Measurements from ENCODE around the gene HLF. TPM values are rescaled to one million over a fixed set of nuclear protein-coding genes. Genes with fewer than 3 reads are reported as not detected.

Gene HLF
- total and polyA plus RNA-seq, 2 donors (not counting 3 experiments of a cell fraction or from before 2014, with no cell fraction given): not detected

- CTCF ChIA-PET: no interaction called here
- intact Hi-C loops (cut with micrococcal nuclease): no loop called here
- POLR2A ChIA-PET: no interaction called here
Observed at GRCh38 chr17:55336426-55336825, 71.7 kb downstream of the HLF start.

More at GRCh38 chr17:55336426-55336825, 71.7 kb downstream of the HLF start:
- H4K20me1 ChIP-seq (replicated peaks; ENCODE audit: control insufficient read depth, extremely low read depth, insufficient read depth, low read length): no peaks in the 10 kb centered on the region
- H3K27ac ChIP-seq (ENCODE audit: insufficient read depth, low read depth, low read length): no peak overlapping the region
- H3K27me3 ChIP-seq (ENCODE audit: control insufficient read depth in 2 of 2, insufficient read depth in 2 of 2, low read length in 2 of 2): no peaks in the 10 kb centered on the region
- no peak for DNase-seq (ENCODE audit: low read depth, low spot score)
- no peaks in the 10 kb centered on the region for H3K4me1 ChIP-seq (ENCODE audit: control insufficient read depth, extremely low read depth, insufficient read depth, low read length)
- H3K79me2 ChIP-seq (ENCODE audit: control insufficient read depth, insufficient read depth, low read length): no peaks in the 10 kb centered on the region
- no peaks in the 10 kb centered on the region for H3K36me3 ChIP-seq (ENCODE audit: control insufficient read depth in 2 of 2, extremely low read depth in 1 of 2, insufficient read depth in 2 of 2, low read length in 2 of 2)
- dilution Hi-C loops (cut with MboI; ENCODE audit: extremely low pct_ligation_motif_present, low sequenced_read_pairs): no loop called here
- no peak overlapping the region for H3K9ac ChIP-seq (replicated peaks; ENCODE audit: extremely low read depth, insufficient read depth, low read length)
- H3K4me3 ChIP-seq (replicated peaks in 1 of 3; ENCODE audit: insufficient read depth in 1 of 3, low read depth in 1 of 3, low read length in 3 of 3): no peak overlapping the region
- H3K9me3 ChIP-seq (replicated peaks; ENCODE audit: control insufficient read depth, insufficient read depth, low read length): no peaks in the 10 kb centered on the region
- no peak overlapping the region for H2AFZ ChIP-seq (ENCODE audit: low read depth, low read length)
- no TSS peak for BruUV-seq (replicated peaks)
- no peak for FAIRE-seq
- TF ChIP-seq MAX (IDR thresholded peaks at IDR 0.05; ENCODE audit: insufficient read depth, insufficient read length) (no peak), FOS (IDR thresholded peaks at IDR 0.05; ENCODE audit: borderline replicate concordance, insufficient read depth, low read length) (no peak), GATA2 (IDR thresholded peaks at IDR 0.05; ENCODE audit: insufficient read depth, insufficient read length, low read depth, low read length) (no peak), EZH2 (IDR thresholded peaks at IDR 0.05; ENCODE audit: borderline replicate concordance, low read depth, low read length, severe bottlenecking) (no peak), POLR2A (IDR thresholded peaks at IDR 0.05; ENCODE audit: low read depth, low read length) (no peak), JUN (IDR thresholded peaks at IDR 0.05; ENCODE audit: borderline replicate concordance, insufficient read depth, insufficient read length, low read depth) (no peak), MYC (IDR thresholded peaks at IDR 0.05; ENCODE audit: low read depth, low read length) (no peak), CTCF (IDR thresholded peaks at IDR 0.05; ENCODE audit: extremely low read depth in 1 of 2, insufficient read depth in 1 of 2, low read depth in 1 of 2, low read length in 2 of 2) (no peak), POLR2AphosphoS5 (IDR thresholded peaks at IDR 0.05; ENCODE audit: insufficient read depth, low read depth, low read length) (no peak)
- H3K4me2 ChIP-seq (ENCODE audit: insufficient read depth, low read length): no peak overlapping the region
- H3K9me1 ChIP-seq (replicated peaks; ENCODE audit: control insufficient read depth, extremely low read depth, insufficient read depth, low read length): no peaks in the 10 kb centered on the region

All from endothelial cell of umbilical vein (primary cell).